SH-SY5Y (cell line): ENCODE results near the gene SLC25A47.

ENCODE experiments used
- GATA2 ChIP-seq: IDR thresholded peaks from 2 replicates; pipeline ENCODE4 v1.6.1; 2011; ENCODE audit warnings: mild to moderate bottlenecking, low read depth, low read length
- GATA3 ChIP-seq: IDR thresholded peaks from 2 replicates; pipeline ENCODE4 v1.6.1; 2011; ENCODE audit warnings: low read depth, mild to moderate bottlenecking, low read length, moderate library complexity

DNA sequence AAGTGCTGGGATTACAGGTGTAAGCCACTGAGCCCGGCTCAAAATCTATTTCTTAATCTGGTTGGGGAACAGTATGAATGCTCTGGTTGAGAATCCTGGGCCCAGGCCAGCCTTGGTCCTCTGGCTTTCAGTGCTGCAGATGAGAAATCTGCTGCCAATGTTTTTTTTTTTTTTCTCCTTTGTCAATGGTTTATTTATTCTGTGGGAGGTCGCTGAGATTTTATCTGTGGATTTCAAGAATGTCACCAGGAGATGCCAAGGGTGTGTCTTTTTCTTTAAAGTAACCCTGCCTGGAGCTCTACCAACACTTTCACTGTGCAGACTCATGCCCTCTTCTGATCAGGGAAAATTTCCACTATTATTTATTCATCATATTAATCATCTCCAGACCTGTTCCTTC, 20.5 kb upstream of the SLC25A47 start:
- TF ChIP-seq GATA3 (no peak), GATA2 (no peak)
